ENCODE results near the gene RALGAPA2.

Gene RALGAPA2

GRCh38 chr20:20436689-20437088, 275.8 kb downstream of the RALGAPA2 start:
- no peak for DNase-seq (ENCODE audit: low spot score)

GRCh38 chr20:20435453-20435852, 277.0 kb downstream of the RALGAPA2 start:
- peak; percentile 53 for DNase-seq (ENCODE audit: low spot score)

GRCh38 chr20:20432618-20433286, 279.7 kb downstream of the RALGAPA2 start:
- no peak for DNase-seq (ENCODE audit: low spot score)

- DNase-seq (ENCODE audit: low spot score), result no peak
Measured at GRCh38 chr20:20430066-20430465, 282.4 kb downstream of the RALGAPA2 start.

DNA sequence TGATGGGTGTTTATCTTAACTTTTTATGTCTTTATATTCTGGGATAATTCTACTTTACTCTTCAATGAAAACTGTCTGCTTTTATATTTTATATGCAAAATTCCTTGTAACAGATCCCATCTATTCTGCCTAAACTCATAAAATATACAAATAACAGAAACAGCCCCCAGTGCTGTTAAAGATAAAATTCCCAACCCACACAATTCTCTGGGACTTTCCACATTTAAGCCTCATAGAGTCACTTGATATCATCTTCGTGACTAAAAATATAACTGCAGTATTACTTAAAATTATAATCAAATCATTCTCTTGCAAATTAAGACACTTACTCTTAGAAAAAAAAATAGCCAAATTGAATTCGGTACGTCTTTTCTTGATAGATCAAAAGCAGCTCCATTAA, 284.4 kb downstream of the RALGAPA2 start:
- peak; percentile 65 for DNase-seq (ENCODE audit: low spot score)

GRCh38 chr20:20427227-20427864, 285.1 kb downstream of the RALGAPA2 start:
- no peak for DNase-seq (ENCODE audit: low spot score)

GRCh38 chr20:20426655-20426907, 285.9 kb downstream of the RALGAPA2 start:
- DNase-seq (ENCODE audit: low spot score), result no peak

DNA sequence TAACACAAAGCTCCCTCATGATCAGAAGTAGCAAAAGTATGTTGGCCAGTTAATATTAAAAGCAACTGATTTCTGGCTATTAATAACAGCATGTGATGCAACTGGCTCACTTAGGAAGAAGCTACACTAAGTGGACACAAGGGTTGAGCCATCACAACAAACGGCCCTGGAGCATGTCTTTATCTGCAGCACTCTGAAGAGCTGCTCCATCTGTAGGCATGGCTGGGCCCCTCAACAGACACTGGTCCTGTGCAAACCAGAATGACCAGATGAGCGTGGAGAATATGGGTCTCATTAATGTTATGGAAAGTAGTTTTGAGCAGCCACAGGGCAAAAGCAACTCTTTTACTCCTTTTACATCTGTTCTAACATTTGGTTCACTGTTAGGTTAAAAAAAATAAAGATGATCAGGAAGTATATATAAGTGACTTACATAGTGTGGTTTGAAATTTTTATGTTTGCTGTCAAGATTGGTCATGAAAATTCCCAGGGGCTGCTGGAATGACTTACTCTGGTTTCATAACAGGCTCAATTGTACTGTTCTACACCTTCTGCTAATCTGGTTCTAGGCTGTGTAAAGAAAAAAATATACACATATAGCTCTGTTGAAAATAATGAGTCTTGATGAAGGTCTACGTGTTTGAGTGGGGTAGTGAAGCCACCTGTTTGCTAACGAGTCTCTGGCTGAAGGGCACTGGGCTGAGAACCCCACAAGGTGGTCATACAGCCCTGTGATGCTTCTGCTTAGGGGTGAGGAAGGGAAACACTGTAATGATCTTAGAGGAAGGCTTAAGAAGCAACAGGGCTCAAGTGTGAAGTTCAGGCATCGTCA, 286.4 kb downstream of the RALGAPA2 start:
- no peak for DNase-seq (ENCODE audit: low spot score)

DNA sequence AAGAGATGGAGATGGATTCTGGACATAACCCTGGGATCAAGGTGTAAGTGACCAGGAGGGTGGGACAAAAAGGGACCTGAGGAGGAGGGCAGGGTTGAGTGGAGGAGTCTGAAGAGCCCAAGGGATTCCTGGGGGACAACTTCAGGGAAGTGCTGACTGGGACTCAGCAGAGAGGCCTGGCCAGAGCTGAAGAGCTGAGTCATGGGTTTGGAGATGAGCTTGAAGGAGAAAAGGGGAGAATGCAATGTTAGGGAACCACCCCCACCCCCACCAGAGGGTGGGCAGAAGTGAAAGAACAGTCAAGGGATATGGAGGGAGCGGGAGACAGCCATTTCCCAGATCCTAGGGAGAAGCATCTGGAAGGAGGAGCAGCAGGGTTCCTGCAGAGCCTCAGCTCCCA, 289.3 kb downstream of the RALGAPA2 start:
- no peak for DNase-seq (ENCODE audit: low spot score)

GRCh38 chr20:20417876-20418676, 294.4 kb downstream of the RALGAPA2 start:
- no peak for DNase-seq (ENCODE audit: low spot score)

DNA sequence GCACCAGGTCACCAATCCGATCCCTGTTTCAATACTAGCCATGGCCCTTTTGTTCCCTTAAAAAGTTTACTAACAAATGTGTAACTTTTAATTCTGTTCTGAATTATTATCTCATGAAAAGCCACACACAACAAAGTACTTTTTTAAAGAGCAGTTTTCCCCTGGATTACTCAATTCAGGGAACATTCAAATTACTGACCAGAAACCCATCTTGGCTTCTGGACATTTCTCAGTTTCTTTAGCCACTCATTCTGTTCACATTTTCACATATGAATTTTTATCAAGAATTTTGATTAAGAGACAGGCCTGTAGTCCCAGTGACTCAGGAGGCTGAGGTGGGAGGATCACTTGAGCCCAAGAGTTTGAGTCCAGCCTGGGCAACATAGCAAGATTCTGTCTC, 297.1 kb downstream of the RALGAPA2 start:
- DNase-seq (ENCODE audit: low spot score), result no peak

GRCh38 chr20:20414640-20415220, 297.7 kb downstream of the RALGAPA2 start:
- no peak for DNase-seq (ENCODE audit: low spot score)

DNA sequence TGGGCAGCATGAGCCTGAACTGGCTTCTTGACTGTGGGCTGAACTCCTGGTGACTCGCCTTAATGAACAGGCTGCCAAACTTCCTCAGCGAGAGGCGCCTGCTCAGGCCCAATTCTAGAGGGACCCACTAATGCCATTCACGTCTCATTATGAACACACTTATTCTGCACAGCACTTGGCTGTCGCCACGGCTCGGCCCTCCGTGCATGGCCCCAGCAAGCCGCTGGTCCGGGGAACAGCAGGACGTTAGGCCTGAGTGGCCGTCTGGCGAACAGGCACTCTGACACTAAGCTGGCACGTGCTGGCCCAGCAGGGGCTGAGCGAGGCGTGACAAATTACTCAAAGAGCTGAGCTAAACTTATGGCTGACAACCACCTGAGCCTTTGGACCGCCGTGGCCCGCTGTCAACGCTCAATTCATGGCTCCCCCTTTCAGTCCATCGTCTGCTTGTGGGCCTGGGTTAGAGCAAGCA, 298.6 kb downstream of the RALGAPA2 start:
- no peak for DNase-seq (ENCODE audit: low spot score)

DNA sequence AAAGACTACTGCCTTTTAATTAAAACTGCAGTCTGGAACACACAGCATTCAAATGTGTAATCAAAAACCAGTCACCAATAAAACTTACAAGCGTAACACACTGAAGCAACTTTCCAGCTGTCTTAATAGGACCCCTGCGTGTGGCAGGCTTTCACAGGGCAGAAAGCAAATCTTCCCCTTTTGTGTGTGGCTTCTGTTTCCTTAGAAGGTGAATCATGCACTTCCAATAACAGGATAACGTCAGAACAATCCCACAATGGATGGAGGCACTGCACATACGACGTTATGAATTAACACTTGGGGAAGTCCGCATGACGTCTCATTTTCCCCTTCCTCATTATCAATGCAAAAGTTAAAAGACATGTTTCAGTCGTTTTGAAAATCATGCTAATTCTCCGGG, 299.7 kb downstream of the RALGAPA2 start:
- DNase-seq (ENCODE audit: low spot score), result no peak

DNA sequence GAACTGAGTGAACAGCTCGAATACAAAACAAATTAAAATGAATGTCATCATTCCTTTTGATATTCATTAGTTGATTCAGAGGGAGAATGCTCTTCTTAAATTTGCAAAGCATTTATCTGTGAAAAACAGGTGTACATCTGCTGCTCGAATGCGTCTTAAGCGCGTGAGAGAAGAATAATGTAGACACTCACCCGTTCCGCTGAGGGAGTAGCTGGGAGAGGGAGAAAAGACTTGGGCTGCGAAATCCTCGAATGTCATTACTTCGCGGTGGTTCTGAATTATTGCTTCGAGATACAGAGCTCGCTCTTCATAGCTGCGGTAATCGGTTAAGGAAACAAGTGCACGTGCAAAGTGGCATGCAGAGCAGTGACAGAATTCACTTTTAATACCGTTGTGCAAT, 300.6 kb downstream of the RALGAPA2 start:
- peak; percentile 36 for DNase-seq (ENCODE audit: low spot score)

- no peak for DNase-seq (ENCODE audit: low spot score)
Measured at GRCh38 chr20:20411402-20411801, 301.0 kb downstream of the RALGAPA2 start.

GRCh38 chr20:20410678-20411077, 301.8 kb downstream of the RALGAPA2 start:
- peak; percentile 81 for DNase-seq (ENCODE audit: low spot score)

GRCh38 chr20:20409331-20409730, 303.1 kb downstream of the RALGAPA2 start:
- DNase-seq (ENCODE audit: low spot score), result no peak

- DNase-seq (ENCODE audit: low spot score), result peak; percentile 82
Measured at GRCh38 chr20:20407891-20408805, 304.3 kb downstream of the RALGAPA2 start.

- DNase-seq (ENCODE audit: low spot score), result no peak
Measured at GRCh38 chr20:20406306-20406705, 306.1 kb downstream of the RALGAPA2 start.

GRCh38 chr20:20405623-20406022, 306.8 kb downstream of the RALGAPA2 start:
- DNase-seq (ENCODE audit: low spot score), result no peak

Measured in putamen (tissue), 1 donor.